K562 (cell line): ENCODE data around the gene TRPV5. TPM values are rescaled to one million over a fixed set of nuclear protein-coding genes. Genes with fewer than 3 reads are reported as not detected.

Experiments
- ATAC-seq: fragments of 200-7000 bp; cut with Tn5 transposase; 3 replicates; pipeline ENCODE4 v1.9.1; 2020; ENCODE audit warnings: moderate library complexity
- BruUV-seq: library from RNA; stranded (reverse); fragments of 400-500 nt; replicated peaks from 2 replicates; lab custom pipeline; 2021; lab: Mats Ljungman, UMichigan
- CTCF ChIA-PET: fragments of 300-600 bp; formaldehyde crosslinking; extraction: SDS; loops from one replicate; lab custom pipeline; 2021; ENCODE audit warnings: low intra/inter-chr PET ratio; lab: Yijun Ruan, JAX
- POLR2A ChIA-PET: fragments of 300-600, 350-650 bp; sonication (Branson Sonifier 250); formaldehyde crosslinking; extraction: SDS; loops from one replicate; lab custom pipeline; 2021; ENCODE audit warnings: antibody characterized with exemption, inconsistent platforms; lab: Yijun Ruan, JAX
- DNase-seq, 4 experiments: peaks; one replicate each; pipeline versions ENCODE4 v3.0.0 to v3.0.0-alpha.2; 2011 to 2018; ENCODE audit warnings: low spot score in 3 of 4, mixed read lengths in 3 of 4; ENCODE audit errors: extremely low read depth in 1 of 4
- FAIRE-seq: peaks from 2 replicates; lab custom pipeline; 2011; peaks lifted over from hg19 to GRCh38; lab: Jason Lieb, UNC
- H2AFZ ChIP-seq: 2 replicates; pipeline ENCODE4 v1.6.0; 2011; ENCODE audit warnings: low read depth, low read length, control low read depth, inconsistent platforms
- H3K27ac ChIP-seq: fragments of 200-600 bp; 3 replicates; pipeline ENCODE4 v1.8.0; 2011; ENCODE audit warnings: low read depth, mild to moderate bottlenecking, control low read depth, inconsistent platforms, low read length, moderate library complexity, mixed read lengths; ENCODE audit errors: extremely low read depth
- H3K27me3 ChIP-seq, 2 experiments: fragments of 300-600 bp in 1 of 2; 2 replicates in 1 of 2; 3 replicates in 1 of 2; pipeline versions ENCODE4 v1.6.0 to v1.8.0; 2011; ENCODE audit warnings: inconsistent platforms in 2 of 2, low read length in 2 of 2, mild to moderate bottlenecking in 1 of 2, mixed read lengths in 1 of 2, moderate library complexity in 1 of 2; ENCODE audit not compliant: control insufficient read depth in 2 of 2, insufficient read depth in 2 of 2
- H3K36me3 ChIP-seq: fragments of 300-600 bp; 3 replicates; pipeline ENCODE4 v1.8.0; 2011; ENCODE audit warnings: mild to moderate bottlenecking, low read length, inconsistent platforms; ENCODE audit not compliant: control insufficient read depth, insufficient read depth
- H3K4me1 ChIP-seq, 2 experiments: fragments of 200-600 bp in 1 of 2; replicated peaks in 1 of 2; 2 replicates in 1 of 2; 3 replicates in 1 of 2; pipeline versions ENCODE4 v1.5.1 to v1.8.0; 2011; ENCODE audit warnings: inconsistent platforms in 2 of 2, low read length in 2 of 2, mild to moderate bottlenecking in 1 of 2, mixed read lengths in 1 of 2, moderate library complexity in 1 of 2; ENCODE audit not compliant: control insufficient read depth in 2 of 2, insufficient read depth in 2 of 2
- H3K4me2 ChIP-seq: 2 replicates; pipeline ENCODE4 v1.6.1; 2011; ENCODE audit warnings: low read length, control low read depth, inconsistent platforms, mixed read lengths; ENCODE audit not compliant: insufficient read depth
- H3K4me3 ChIP-seq: fragments of 200-600 bp; sonication (generic), shearing (Covaris generic); 2 replicates; pipeline ENCODE4 v1.5.1; 2016; ENCODE audit warnings: control low read depth, inconsistent platforms
- H3K79me2 ChIP-seq: fragments of 200-600 bp; 3 replicates; pipeline ENCODE4 v1.8.0; 2011; ENCODE audit warnings: low read length, inconsistent platforms; ENCODE audit not compliant: control insufficient read depth, insufficient read depth
- H3K9ac ChIP-seq, 2 experiments: 2 replicates each; pipeline versions ENCODE4 v1.6.0 to v1.6.1; 2011; ENCODE audit warnings: low read depth in 2 of 2, low read length in 2 of 2, control low read depth in 1 of 2, inconsistent platforms in 1 of 2, mild to moderate bottlenecking in 1 of 2, mixed read lengths in 1 of 2; ENCODE audit not compliant: insufficient read depth in 1 of 2
- H3K9me1 ChIP-seq: one replicate; pipeline ENCODE4 v1.6.0; 2011; ENCODE audit warnings: inconsistent platforms, mild to moderate bottlenecking, low read length, moderate library complexity; ENCODE audit not compliant: control insufficient read depth, insufficient read depth
- H3K9me3 ChIP-seq: replicated peaks from 2 replicates; pipeline ENCODE4 v1.5.1; 2011; ENCODE audit warnings: low read depth, low read length, inconsistent platforms; ENCODE audit not compliant: control insufficient read depth, insufficient read depth
- H4K20me1 ChIP-seq: replicated peaks from 2 replicates; pipeline ENCODE4 v1.6.1; 2011; ENCODE audit warnings: low read length, inconsistent platforms, mixed read lengths; ENCODE audit not compliant: control insufficient read depth, insufficient read depth
- ARID4B ChIP-seq: sonication (generic); formaldehyde crosslinking; IDR thresholded peaks from 2 replicates; pipeline ENCODE4 v1.8.0; 2022; ENCODE audit warnings: mild to moderate bottlenecking, missing genetic modification reagents
- E2F4 ChIP-seq: sonication (generic); formaldehyde crosslinking; IDR thresholded peaks from 2 replicates; pipeline ENCODE4 v1.8.0; 2022; ENCODE audit warnings: mild to moderate bottlenecking, low read depth, missing genetic modification reagents
- ELF4 ChIP-seq: fragments of 450-650 bp; formaldehyde crosslinking; IDR thresholded peaks from 2 replicates; pipeline ENCODE4 v1.4.0; 2022; ENCODE audit warnings: missing genetic modification characterization
- HDAC1 ChIP-seq, 2 experiments: fragments of 450-650 bp; IDR thresholded peaks; 2 replicates each; pipeline ENCODE4 v1.6.1; 2016 to 2017; ENCODE audit warnings: inconsistent platforms in 1 of 2, mild to moderate bottlenecking in 1 of 2, moderate library complexity in 1 of 2
- MYBL2 ChIP-seq, 2 experiments: fragments of 450-650 bp in 1 of 2; sonication (generic) in 1 of 2; formaldehyde crosslinking in 1 of 2; IDR thresholded peaks; 2 replicates each; pipeline versions ENCODE4 v1.6.1 to v1.8.1; 2017 to 2022; ENCODE audit warnings: borderline replicate concordance in 1 of 2, inconsistent platforms in 1 of 2, low read depth in 1 of 2, mild to moderate bottlenecking in 1 of 2, missing genetic modification reagents in 1 of 2, moderate library complexity in 1 of 2
- POLR2AphosphoS5 ChIP-seq: IDR thresholded peaks from 2 replicates; pipeline ENCODE4 v1.6.1; 2011; ENCODE audit warnings: mild to moderate bottlenecking, low read depth, low read length, moderate library complexity; ENCODE audit not compliant: control insufficient read depth, insufficient read depth
- RCOR1 ChIP-seq, 2 experiments: IDR thresholded peaks; 2 replicates each; pipeline ENCODE4 v1.6.1; 2012; ENCODE audit warnings: low read depth in 2 of 2, low read length in 2 of 2, borderline replicate concordance in 1 of 2, improper control_type of control experiment in 1 of 2
- SRSF3 ChIP-seq: fragments of 200-400 bp; formaldehyde crosslinking; IDR thresholded peaks from 2 replicates; pipeline ENCODE4 v1.6.1; 2016; ENCODE audit warnings: mild to moderate bottlenecking, low read length, moderate library complexity; ENCODE audit not compliant: insufficient read depth
- STAT5A ChIP-seq: IDR thresholded peaks from 2 replicates; pipeline ENCODE4 v1.6.1; 2012; ENCODE audit warnings: low read length, inconsistent platforms, borderline replicate concordance
- TEAD2 ChIP-seq: fragments of 450-650 bp; IDR thresholded peaks from 2 replicates; pipeline ENCODE4 v1.6.1; 2016; ENCODE audit warnings: missing genetic modification characterization, control low read depth, missing compliant biosample characterization
- ZBTB34 ChIP-seq: fragments of 250-450 bp; sonication (Bioruptor Pico); IDR thresholded peaks from 2 replicates; pipeline ENCODE4 v1.8.0; 2021; ENCODE audit warnings: mild to moderate bottlenecking, moderate library complexity
- ZKSCAN1 ChIP-seq: fragments of 150-350 bp; IDR thresholded peaks from 2 replicates; pipeline ENCODE4 v1.6.1; 2016; ENCODE audit warnings: low read depth, low read length
- ZNF589 ChIP-seq: fragments of 200-800 bp; sonication (Bioruptor generic); IDR thresholded peaks from 2 replicates; pipeline ENCODE4 v1.6.1; 2016; ENCODE audit warnings: low read depth, missing genetic modification characterization, missing compliant biosample characterization
- WGBS: fragments of 100-300 bp; shearing (Covaris generic); methylation state at CpG from one replicate; pipeline ENCODE4 v1.1.6; 2016; ENCODE audit warnings: low coverage, mixed read lengths; ENCODE audit not compliant: insufficient coverage; ENCODE audit errors: missing lambda C conversion rate; 5-methylcytosine and 5-hydroxymethylcytosine counted together
- in situ Hi-C: fragments of 300-500 bp; cut with MboI; formaldehyde crosslinking; loops from 4 replicates; pipeline ENCODE4 v1.15.0; 2018; ENCODE audit warnings: inconsistent platforms, mixed read lengths
- intact Hi-C: fragments of 100-400 bp; cut with micrococcal nuclease; formaldehyde crosslinking; loops from 2 replicates; pipeline ENCODE4 v1.14.2; 2022
- polyA plus RNA-seq, 8 experiments: library from polyadenylated mRNA; depleted of rRNA in 4 of 8; stranded (reverse) in 5 of 8; unstranded in 3 of 8; fragments of >200 nt; fragmentation: Nextera tagmentation in 2 of 8; fragmentation: Illumina TruSeq in 1 of 8; extraction: Ambion mirVana in 2 of 8; extraction: Trizol in 1 of 8; gene quantifications; 2 replicates each; pipeline versions ENCODE4 v1.2.1 to v1.2.3, GENCODE V29; 2011 to 2014; ENCODE audit warnings: inconsistent platforms in 1 of 8, missing spikeins in 1 of 8
- total RNA-seq, 7 experiments: library from RNA; depleted of rRNA in 6 of 7; stranded (reverse); fragments of >200 nt in 6 of 7; fragmentation: Illumina TruSeq in 2 of 7; extraction: Trizol in 2 of 7; gene quantifications; 2 replicates each; pipeline versions ENCODE4 v1.2.1 to v1.2.3, GENCODE V29; 2011 to 2021; ENCODE audit warnings: low replicate concordance in 1 of 7

The TRPV5 gene
- total and polyA plus RNA-seq, 9 of the 15 experiments (the other 6 are each of a cell fraction or from before 2014, with no cell fraction given): not detected

- H3K4me2 ChIP-seq: no peak overlapping the region
- no peaks in the 10 kb centered on the region for H3K4me1 ChIP-seq
- H3K79me2 ChIP-seq: no peaks in the 10 kb centered on the region
- no peak overlapping the region for H3K4me3 ChIP-seq
- peaks cover 3% of the 10 kb centered on the region; the same call in 1 of the 2 replicates for H4K20me1 ChIP-seq
- ChIA-PET CTCF (no interaction called here), POLR2A (interaction anchor here (0.6 to 1.5 kb wide), 2 partner anchors 9 to 14 kb away, joined by 3 to 4 read pairs; no protein-coding TSS in a partner anchor)
- ATAC-seq: no peak
- no peaks in the 10 kb centered on the region for H3K9me1 ChIP-seq
- no peak overlapping the region for H2AFZ ChIP-seq
- in situ Hi-C loops: no loop called here
- BruUV-seq: no TSS peak
- peaks cover 10 to 30% of the 10 kb centered on the region in 2 experiments; a peak in 4 of 5 replicates for H3K27me3 ChIP-seq
- WGBS: 14% methylated on average over 15 of the region's 15 CpGs
- H3K27ac ChIP-seq: no peak overlapping the region
- intact Hi-C loops: no loop called here
- DNase-seq: no peak
- 0 out of 2 replicates have a peak, but pooled peaks cover 3% of the 10 kb centered on the region for H3K9me3 ChIP-seq
- H3K9ac ChIP-seq: no peak overlapping the region
- no peak for FAIRE-seq
- no peaks in the 10 kb centered on the region for H3K36me3 ChIP-seq
- TF ChIP-seq MYBL2 (IDR thresholded peaks at IDR 0.05; ENCODE audit: low read depth): no peak
- TF ChIP-seq MYBL2 (CRISPR knock-in tag; IDR thresholded peaks at IDR 0.05; ENCODE audit: borderline replicate concordance): no peak
- no peak for TF ChIP-seq ZBTB34 (CRISPR knock-in tag)
- TF ChIP-seq E2F4 (CRISPR knock-in tag): no peak
- TF ChIP-seq POLR2AphosphoS5: no peak
- TF ChIP-seq ELF4 (CRISPR knock-in tag): no peak
- TF ChIP-seq HDAC1 (IDR thresholded peaks at IDR 0.05): no peak
- TF ChIP-seq ARID4B: no peak
- TF ChIP-seq RCOR1 (IDR thresholded peaks at IDR 0.05; ENCODE audit: borderline replicate concordance in 1 of 2, low read depth in 2 of 2, low read length in 2 of 2): no peak
- no peak for TF ChIP-seq STAT5A
- no peak for TF ChIP-seq SRSF3
- TF ChIP-seq ZNF589 (CRISPR knock-in tag): no peak
- no peak for TF ChIP-seq TEAD2 (tag)
- TF ChIP-seq ZKSCAN1: no peak
These were observed 31.9 kb downstream of the TRPV5 start for GRCh38 chr7:142901426-142902259.
